SK-N-SH treated with all-trans-retinoic acid at 6 μM for 48 hours (cell line): ENCODE results near the gene TIAM2.

ENCODE experiments used
- OSR1 ChIP-seq: fragments of 250-450 bp; sonication (Bioruptor Pico); IDR thresholded peaks from 2 replicates; pipeline ENCODE4 v1.8.0; 2022; ENCODE audit warnings: moderate library complexity, mild to moderate bottlenecking, inconsistent platforms
- RARB ChIP-seq: fragments of 250-450 bp; sonication (Bioruptor Pico); IDR thresholded peaks from 2 replicates; pipeline ENCODE4 v1.8.0; 2021; ENCODE audit warnings: mild to moderate bottlenecking, moderate library complexity
- ZNF70 ChIP-seq: fragments of 450-650 bp; formaldehyde crosslinking; IDR thresholded peaks from 2 replicates; pipeline ENCODE4 v1.5.0; 2020; ENCODE audit warnings: mild to moderate bottlenecking, moderate library complexity
- TF ChIP-seq, protein P1 (sequence below): fragments of 250-450 bp; sonication (Bioruptor Pico); IDR thresholded peaks from 2 replicates; pipeline ENCODE4 v1.5.1; 2020; ENCODE audit warnings: low read depth, mild to moderate bottlenecking, moderate library complexity
- TF ChIP-seq, protein P2 (sequence below): fragments of 250-450 bp; sonication (Bioruptor Pico); IDR thresholded peaks from 2 replicates; pipeline ENCODE4 v1.8.0; 2021; ENCODE audit warnings: low read depth, mild to moderate bottlenecking, moderate library complexity, borderline replicate concordance
- TF ChIP-seq, protein P3 (sequence below): fragments of 250-450 bp; sonication (Bioruptor Pico); IDR thresholded peaks from 2 replicates; pipeline ENCODE4 v1.8.0; 2020; ENCODE audit warnings: mild to moderate bottlenecking, moderate library complexity, borderline replicate concordance

DNA sequence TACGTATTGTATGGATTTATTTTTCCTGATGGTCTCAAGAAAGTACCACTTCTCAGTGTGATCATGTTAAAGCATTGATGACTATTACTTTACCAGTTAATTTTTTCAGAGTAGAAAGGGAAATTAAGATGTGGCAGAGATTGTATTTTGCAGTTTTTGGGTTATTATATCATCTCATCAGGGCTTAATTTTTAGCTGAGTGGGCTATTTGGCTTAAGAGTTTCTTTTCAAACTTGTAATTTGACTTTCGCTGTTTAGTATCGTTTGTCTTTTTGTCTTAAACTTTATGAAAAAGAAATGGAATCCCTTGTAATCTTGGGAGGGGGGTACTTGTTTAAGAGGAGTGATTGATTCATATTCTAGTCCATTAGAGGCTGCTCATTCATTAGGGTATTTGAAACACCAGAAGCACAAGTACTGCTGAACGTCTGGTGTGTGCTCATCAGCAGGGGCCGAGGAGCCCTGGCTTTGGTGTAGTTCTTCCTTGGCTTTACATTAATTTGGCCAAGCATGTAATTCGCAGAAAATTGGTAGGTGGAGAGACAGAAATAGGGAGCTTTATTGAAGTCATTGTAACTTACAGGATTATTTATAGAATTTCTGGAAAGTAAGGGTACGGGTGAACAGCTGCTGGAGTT is 112.4 kb downstream of the TIAM2 start:
- TF ChIP-seq, protein P1, sequence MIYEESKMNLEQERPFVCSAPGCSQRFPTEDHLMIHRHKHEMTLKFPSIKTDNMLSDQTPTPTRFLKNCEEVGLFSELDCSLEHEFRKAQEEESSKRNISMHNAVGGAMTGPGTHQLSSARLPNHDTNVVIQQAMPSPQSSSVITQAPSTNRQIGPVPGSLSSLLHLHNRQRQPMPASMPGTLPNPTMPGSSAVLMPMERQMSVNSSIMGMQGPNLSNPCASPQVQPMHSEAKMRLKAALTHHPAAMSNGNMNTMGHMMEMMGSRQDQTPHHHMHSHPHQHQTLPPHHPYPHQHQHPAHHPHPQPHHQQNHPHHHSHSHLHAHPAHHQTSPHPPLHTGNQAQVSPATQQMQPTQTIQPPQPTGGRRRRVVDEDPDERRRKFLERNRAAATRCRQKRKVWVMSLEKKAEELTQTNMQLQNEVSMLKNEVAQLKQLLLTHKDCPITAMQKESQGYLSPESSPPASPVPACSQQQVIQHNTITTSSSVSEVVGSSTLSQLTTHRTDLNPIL (CRISPR knock-in tag): no peak
- TF ChIP-seq OSR1 (CRISPR knock-in tag) (no peak), ZNF70 (CRISPR knock-in tag) (no peak), RARB (CRISPR knock-in tag) (no peak)
- TF ChIP-seq, protein P2, sequence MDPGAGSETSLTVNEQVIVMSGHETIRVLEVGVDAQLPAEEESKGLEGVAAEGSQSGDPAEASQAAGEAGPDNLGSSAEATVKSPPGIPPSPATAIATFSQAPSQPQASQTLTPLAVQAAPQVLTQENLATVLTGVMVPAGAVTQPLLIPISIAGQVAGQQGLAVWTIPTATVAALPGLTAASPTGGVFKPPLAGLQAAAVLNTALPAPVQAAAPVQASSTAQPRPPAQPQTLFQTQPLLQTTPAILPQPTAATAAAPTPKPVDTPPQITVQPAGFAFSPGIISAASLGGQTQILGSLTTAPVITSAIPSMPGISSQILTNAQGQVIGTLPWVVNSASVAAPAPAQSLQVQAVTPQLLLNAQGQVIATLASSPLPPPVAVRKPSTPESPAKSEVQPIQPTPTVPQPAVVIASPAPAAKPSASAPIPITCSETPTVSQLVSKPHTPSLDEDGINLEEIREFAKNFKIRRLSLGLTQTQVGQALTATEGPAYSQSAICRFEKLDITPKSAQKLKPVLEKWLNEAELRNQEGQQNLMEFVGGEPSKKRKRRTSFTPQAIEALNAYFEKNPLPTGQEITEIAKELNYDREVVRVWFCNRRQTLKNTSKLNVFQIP (CRISPR knock-in tag): no peak
- TF ChIP-seq, protein P3, sequence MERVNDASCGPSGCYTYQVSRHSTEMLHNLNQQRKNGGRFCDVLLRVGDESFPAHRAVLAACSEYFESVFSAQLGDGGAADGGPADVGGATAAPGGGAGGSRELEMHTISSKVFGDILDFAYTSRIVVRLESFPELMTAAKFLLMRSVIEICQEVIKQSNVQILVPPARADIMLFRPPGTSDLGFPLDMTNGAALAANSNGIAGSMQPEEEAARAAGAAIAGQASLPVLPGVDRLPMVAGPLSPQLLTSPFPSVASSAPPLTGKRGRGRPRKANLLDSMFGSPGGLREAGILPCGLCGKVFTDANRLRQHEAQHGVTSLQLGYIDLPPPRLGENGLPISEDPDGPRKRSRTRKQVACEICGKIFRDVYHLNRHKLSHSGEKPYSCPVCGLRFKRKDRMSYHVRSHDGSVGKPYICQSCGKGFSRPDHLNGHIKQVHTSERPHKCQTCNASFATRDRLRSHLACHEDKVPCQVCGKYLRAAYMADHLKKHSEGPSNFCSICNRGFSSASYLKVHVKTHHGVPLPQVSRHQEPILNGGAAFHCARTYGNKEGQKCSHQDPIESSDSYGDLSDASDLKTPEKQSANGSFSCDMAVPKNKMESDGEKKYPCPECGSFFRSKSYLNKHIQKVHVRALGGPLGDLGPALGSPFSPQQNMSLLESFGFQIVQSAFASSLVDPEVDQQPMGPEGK (CRISPR knock-in tag): no peak
